Activated naive CD4-positive, alpha-beta T cell treated with Interleukin-2 at 50 U/mL for 16 hours (primary cell): ENCODE measurements around the gene GJA1.
"Not testable (repeated sequence)": the region's sequence is repeated elsewhere in the genome, so short reads cannot be mapped to it uniquely, and the experiment has no call there.

Experiments
- DNase-seq: peaks from one replicate; pipeline ENCODE4 v3.0.0-alpha.2; 2020

Gene GJA1

DNA sequence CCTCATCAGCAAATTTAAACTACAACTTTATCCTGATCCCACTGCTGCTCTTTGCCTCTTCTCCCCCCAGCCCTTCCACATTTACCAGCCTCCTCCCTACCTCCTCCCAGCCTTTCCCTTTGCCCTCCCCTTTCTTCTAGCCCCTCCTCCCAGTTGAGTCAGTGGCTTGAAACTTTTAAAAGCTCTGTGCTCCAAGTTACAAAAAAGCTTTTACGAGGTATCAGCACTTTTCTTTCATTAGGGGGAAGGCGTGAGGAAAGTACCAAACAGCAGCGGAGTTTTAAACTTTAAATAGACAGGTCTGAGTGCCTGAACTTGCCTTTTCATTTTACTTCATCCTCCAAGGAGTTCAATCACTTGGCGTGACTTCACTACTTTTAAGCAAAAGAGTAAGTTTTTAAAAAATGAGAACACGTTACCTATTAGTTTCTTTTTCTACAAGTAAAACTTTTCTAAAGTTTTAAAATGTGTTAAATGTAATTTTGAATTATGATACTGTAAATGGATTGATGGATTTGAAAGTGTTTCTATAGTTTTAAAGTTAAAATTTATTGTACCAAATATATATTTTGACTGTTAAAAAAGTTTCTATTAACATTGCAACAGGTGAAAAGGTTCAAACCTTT is at the start of gene GJA1:
GJA1 (plus strand) TSS at position 203 of the 626 bp plus-strand sequence. CDS start 11,202 bp downstream, outside the sequence.
- DNase-seq, result no peak

DNA sequence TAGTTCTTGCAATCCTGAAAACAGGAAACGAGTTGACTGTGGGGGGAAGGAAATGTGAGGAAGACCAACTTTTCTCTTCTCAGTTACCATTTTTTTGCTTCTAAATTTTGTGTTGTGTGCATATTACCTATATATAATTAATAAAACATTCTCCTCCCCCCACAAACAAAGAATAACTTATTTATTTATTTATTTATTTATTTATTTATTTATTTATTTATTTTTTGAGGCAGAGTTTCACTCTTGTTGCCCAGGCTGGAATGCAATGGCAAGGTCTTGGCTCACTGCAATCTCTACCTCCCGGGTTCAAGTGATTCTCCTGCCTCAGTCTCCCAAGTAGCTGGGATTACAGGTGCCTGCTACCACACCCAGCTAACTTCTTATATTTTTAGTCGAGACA is 48.9 kb upstream of the GJA1 start:
- not testable (repeated sequence) for DNase-seq

DNA sequence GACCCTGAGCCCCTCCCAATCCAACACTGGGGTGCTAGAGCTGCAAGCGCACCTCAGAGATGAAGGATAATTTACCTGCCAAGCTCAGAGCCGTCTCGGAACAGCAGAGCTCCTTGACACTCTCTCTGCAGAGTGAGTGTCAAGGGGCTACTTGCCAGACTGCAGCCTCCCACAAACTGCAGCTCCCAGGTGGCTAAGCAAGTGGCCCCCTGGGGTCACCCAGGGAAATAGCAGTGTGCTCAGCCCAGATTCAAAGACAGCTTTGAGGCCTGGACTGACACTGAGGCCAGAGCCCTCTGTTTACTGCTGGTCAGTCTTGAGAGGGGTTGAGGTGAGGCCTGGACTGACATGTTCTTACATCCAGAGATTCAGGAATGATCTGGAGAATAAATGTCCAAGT is 46.0 kb upstream of the GJA1 start:
- no peak for DNase-seq

DNA sequence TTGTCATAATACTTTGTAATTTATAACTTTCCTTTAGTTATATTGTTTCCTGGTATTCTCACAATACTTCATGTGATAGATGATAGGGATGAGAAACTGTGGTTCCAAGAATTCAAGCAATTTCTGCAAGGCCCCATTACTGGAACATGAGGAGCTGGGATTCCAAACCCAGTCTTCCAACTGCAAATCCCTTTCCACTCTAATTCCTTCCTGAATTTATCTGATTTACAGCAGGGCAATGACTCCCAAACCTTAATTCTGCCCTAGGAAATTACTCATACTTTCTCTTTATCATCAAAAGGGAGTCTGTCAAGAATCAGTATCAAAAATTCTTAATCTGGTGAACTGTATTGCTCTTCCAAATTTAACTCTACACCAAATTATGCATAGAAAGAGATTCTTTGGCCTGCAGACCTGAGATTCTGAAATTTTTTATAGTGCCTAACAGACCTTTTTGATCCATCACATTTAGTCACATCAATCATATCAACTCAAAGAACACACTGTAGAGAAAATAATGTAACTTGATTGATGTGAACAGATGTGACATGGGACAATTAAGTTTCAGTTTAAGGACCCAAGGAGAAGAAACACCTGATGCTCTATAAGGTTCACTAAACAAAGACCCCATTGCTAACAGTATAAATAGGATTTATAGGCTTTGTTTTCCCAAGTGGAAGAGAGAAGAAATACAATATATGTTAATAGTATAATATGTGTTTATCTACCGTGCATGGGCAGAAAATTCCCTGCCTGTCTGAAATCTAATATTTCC is 41.5 kb upstream of the GJA1 start:
- no peak for DNase-seq

DNA sequence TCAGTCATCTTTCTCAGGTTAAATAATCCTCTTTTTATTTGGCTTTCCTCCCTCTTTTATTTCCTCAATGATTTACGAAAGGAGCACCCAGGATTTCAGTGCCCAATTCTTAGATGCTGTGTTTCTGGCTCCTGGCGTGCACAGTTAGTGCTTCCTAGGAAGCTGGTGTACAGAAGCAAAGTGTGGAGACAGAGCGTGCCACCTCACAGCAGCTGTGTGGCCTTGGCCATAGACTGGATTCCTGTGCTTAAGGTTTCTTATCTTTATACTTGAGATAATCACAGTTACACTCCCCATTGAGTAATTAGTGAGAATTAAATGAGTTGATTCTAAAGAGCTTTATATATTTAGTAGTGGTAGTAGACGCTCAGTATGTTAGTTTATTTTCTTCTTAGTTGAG is 39.7 kb upstream of the GJA1 start:
- DNase-seq, result no peak

DNA sequence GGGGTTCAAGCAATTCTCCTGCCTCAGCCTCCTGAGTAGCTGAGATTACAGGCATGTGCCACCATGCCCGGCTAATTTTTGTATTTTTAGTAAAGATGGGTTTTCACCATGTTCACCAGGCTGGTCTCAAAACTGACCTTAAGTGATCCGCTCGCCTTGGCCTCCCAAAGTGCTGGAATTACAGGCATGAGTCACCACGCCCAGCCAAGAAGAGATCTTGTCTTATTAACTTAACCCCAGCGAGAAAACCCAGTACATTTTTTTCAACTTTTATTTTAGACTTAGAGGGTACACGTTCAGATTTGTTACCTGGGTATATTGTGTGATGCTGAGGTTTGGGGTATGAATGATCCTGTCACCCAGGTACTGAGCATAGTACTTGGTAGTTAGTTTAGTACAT is 38.3 kb upstream of the GJA1 start:
- not testable (repeated sequence) for DNase-seq

DNA sequence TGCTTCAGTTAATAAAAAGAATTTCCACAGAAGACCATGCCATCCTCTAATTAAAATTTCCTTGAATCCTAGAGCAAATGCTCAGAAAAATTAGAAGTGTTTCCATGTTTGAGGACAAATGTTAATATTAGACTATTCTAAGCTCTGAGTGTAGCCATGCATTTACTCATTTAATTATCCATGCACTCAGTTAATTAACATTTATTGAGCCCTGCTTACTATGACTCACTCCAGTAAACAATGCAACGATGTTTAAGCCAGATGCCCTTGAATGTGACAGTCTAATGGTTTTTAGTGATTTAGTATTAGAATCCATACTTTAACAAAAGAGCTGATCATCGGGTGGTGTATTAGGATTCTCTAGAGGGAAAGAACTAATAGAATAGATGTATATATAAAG is 37.3 kb upstream of the GJA1 start:
- no peak for DNase-seq

DNA sequence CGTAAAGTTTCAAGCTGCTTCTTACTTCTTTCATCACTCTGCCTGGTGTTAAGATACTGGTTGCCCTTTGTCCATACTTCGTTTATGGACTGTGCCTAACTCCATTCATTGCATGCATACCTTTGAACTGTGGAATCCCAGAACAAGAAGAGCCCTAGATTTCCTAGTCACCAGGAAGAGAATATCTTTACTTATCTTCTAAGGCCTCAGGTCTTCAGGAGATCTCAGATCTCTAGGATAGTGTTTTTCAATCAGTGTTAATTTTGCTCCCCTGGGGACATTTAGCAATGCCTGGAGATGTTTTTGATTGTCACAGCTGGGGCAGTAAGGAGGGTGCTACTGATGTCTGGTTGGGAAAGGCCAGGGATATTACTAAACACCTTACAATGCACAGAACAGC is 35.5 kb upstream of the GJA1 start:
- DNase-seq, result no peak

DNA sequence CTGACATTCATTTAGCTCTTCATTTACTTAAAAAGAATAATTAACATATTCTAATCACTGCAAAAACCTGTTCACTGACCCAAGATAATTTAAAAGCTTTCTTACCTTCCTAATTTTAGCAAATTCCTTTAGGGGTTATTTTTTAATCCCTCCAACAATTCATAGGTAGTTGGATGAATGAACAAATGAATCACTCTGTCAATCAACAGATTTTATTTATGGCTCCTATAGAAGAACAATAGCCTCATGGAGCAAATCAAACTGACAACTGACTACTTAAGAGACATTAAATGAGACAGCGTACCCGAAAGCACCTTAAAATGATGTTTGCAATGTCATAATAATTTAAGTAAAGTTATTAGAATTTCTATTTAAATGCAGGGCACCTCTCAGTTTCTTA is 31.5 kb upstream of the GJA1 start:
- no peak for DNase-seq

DNA sequence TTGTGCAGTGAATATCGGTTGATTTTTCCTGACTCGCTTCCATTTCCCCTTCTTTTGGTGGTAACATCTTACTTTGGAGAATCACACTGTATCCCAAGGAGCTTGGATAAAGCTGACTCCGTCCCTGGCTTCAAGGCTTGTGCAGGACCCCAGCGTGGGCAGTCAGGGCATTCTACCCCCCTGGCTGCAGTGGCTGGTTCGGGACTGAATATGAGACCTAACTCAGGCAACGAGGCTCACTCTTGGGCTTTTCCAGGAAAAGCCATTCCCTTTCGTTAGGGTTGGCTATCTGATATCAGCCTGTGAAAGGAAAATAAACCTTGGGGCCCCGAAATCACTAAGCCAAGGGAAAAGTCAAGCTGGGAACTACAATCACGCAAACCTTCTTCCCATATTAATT is 30.1 kb upstream of the GJA1 start:
- DNase-seq, result no peak

DNA sequence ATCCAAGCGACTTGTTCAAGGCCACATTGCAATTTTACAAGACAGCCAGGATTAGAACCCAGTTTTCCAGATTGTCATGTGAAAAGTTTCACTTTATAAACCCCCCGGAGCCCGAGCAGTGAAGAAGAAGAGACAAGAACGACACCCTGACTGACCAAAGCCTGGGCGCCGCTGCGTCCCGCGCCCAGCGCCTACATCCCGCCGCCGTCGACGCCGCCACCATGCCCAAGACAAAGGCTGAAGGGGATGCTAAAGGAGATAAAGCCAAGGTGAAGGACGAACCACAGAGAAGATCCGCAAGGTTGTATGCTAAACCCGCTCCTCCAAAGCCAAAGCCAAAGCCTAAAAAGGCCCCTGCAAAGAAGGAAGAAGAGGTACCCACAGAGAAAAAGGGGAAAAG is 27.1 kb upstream of the GJA1 start:
- no peak for DNase-seq

DNA sequence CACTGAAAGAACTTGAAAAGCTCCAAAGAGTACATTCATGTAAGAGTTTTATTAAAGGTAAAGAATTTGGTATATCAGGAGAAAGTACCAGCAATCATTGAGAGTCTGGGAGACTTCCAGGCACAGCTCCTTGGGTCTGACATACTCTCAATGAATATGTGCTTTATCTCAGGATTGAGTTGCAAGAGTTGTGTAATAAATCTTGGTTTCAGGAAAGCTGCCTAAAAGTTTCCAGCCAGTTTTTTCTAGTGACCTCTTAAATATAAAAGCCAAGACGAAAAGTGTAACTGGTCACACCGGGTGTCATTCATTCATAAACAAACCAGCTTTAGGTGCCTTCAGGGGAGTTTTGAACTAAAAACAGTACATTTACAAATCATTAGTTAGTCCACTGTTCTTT is 21.6 kb upstream of the GJA1 start:
- no peak for DNase-seq

DNA sequence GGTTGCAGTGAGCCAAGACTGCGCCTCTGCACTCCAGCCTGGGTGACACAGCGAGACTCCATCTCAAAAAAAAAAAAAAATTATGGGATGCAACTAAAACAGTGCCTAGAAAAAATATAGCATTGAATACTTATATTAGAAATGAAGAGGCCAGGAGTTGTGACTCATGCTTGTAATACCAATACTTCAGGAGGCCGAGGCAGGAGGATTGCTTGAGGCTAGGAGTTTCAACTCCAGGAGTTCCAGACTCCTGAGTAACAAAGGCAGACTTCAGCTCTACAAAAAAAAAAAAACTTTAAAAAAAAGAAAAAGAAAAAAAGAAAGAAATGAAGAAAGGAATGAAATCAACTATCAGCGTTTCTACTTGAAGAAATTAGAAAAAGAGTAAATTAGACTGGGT is 17.1 kb upstream of the GJA1 start:
- no peak for DNase-seq

DNA sequence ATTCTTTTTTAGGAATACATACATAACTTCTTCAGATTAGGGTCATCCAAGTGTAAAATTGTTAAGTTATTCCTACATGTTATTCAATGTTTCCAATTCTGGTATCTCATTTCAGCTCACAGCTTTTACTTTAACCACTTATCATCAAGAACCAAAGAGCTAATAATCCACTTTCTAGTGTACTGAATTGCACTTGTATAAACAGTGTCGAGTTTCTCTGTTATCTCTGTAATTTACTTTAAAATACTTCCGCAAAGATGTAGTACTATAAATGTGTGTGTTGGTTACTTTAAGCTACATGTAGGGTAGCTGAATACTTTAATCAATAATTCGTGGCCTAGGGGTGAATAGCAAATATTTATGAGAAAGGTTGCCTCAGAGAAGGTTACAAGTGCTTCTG is 8.8 kb upstream of the GJA1 start:
- DNase-seq, result no peak

DNA sequence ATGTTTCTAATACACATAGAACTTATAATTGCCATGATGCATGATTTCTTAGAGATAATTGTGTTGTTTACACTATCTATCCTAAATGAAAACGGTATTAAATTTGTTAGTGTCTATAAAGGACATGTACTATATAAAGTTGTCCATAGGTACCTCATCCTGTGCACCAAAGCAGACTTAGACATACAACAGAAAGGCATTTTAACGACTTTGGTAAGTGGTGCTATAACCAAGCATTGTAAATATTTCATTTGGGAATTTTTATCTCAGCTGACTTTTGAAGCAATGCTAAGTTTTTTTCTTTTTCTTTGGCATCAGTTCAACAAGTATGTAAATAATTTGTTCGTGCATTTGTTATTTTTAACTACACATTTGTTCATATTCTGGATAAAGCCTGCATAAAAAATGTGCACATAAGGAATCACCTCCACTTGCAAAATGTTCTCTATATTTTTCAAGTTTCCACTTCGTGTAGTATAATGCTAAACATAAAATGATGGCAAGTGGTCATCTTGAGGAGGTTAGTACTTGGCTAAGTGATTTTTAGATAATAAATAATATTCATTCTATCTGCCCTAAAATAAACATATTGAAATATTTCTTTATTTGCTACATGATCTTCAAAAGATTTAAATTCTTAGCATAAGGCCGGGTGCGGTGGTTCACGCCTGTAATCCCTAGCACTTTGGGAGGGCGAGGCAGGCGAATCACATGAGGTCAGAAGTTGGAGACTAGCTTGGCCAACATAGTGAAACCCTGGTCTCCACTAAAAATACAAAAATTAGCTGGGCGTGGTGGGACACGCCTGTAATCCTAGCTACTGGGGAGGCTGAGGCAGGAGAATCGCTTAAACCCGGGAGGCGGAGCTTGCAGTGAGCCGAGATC is 6.3 kb upstream of the GJA1 start:
- DNase-seq, result no peak

DNA sequence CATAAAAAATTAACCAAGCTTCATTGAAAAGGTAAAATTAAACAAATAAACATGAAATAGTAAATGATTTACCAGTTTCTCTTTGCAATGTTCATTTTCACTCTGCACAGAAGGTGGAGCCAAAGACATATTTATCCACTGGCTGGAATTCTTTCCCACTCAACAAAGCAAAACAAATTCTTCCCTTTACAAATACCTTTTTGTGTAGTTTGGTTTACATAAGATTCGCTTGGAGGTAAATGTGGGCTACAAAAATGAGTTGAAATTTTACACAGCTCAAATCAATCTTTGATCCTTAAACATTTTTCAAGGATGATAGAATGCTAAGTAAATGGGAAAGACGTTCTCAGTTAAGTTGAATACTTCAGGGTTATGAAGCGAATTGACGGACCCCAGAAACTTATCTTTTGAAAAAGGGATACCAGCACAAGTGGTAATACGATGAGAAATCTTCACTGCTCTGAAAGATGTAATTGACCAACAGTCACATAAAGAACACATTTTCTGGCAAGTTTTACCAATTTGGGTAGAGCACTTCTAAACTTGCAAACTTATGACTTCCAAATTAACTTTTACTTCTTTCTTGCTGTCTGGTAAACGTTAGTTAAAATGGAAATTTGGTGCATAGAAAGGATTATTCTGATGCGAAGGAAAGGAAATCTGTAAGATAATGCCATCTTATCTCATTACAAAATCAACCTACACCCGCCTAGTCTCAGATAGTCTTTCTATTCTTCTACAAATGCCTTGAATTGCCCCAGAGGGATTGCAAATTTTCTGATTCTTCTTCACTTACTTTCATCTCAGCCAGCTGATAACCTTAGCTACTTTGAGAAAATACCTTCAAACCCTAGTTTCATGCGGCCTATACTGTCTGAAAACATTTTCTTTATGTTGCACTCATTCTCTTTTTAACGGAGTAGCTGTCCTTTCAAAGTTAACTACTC is 4.7 kb upstream of the GJA1 start:
- no peak for DNase-seq

DNA sequence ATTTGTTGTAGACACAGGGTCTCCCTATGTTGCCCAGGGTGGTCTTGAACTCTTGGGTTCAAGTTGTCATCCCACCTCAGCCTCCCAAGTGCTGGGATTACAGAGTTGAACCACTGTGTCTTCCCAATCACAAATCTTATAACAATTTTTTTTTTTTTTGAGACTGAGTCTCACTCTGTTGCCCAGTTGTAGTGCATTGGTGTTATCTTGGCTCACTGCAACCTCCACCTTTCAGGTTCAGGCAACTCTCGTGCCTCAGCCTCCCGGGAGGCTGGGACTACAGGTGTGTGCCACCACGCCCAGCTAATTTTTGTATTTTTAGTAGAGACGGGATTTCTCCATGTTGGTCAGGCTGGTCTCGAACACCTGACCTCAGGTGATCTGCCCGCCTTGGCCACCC is 3.7 kb upstream of the GJA1 start:
- not testable (repeated sequence) for DNase-seq

DNA sequence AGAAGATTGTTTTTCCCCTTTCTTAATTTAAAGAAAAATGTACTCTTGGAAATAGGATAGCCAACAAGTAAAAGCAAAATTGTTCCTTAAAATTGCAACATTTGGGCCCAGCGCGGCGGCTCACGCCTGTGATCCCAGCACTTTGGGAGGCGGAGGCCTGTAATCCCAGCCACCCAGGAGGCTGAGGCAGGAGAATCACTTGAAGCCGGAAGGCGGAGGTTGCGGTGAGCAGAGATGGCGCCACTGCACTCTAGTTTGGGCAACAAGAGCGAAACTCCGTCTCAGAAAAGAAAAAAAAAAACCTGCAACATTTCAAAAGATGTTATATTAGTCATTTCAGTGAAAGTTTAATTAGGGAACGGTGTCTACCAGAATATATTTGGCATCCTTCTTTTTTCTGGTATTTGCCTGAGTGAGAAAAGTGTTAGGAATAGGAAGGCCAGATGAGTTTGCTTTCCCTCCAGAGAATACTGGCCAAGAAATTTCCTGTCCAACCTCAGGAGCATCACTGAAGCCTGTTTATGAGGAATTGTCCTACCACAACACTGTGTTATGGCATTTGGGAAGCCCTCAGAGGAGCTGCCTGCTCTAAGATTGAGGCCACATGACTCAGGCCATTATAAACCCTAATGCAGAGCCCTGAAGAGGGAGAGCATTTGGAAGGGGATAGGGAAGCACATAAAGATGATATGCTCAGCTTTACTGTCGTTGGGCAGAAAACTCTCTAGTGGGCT is 1.2 kb upstream of the GJA1 start:
- DNase-seq, result no peak

DNA sequence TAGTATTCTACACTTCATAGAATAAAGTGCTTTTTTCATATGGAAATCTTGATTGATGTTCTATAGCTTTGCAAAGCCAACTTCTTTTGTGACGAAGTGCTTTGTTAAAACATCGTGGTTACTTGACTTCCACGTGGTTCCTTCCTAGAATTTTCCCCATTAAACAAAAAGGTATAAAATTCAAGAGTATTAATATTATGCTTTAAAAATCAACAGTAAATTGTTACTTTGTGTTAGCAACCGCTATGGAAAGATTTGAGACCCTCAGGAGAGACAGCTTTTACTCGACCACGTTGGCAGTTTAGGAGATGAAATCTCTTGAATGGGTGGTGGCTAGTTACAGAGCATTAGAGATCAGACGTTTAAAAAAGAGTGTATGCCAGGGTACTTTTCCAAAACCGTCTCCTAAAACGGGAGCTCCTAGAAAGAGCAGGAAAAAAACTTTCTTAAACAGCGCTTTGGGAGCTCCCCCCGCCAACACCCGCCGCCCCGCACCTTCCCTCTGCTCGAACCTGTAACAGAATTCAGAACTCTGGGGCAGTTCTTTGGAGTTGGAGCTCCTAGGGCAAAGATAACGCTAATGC is 920 bp downstream of the GJA1 start:
- DNase-seq, result no peak

DNA sequence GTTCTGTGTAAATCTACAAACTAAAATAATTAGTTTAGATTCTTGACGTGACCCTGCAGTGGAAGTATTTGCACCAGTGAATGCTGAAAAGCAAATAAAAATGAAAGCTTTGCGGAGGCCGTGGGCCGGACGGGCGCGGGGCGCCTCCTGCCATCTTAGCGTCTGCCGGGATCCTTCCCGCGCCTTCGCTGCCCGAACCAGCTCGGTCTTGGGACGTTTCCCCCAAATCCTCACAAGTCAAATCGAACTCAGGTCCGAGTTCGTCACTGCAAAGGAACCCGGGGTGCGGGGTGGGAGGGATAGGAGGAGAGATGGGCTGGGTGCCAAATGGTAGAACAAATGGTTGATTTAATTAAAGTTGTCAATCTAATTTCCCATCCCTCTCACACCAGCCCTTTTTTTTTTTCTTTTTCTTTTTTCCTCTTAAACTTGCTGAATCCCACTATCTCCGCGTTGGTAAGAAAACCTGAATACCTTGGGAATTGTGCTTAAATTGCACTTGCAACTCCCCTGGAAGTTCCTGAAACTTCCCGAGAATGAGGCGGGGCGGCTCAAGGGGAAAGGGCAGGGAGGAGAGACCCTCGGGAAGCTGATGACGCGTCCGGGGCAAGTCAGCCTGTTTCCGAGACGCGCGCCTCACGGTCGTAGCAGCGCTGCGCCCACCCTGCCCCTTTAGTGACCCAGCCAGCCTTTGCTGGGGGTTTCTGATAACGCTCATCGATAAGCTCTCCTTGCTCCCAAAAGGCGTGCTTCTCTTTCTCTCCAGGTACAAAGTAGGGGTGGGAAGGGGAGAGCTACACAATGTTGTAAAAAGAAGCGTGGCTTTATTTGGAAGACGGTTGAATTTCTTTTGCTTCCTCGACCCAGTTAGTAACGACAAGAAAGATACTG is 1.8 kb downstream of the GJA1 start:
- DNase-seq, result peak; percentile 2
